Esophagus muscularis mucosa (tissue), 4 donors: Measurements from ENCODE around the gene SNUPN.

Experiments used
- EP300 ChIP-seq: sonication (generic); formaldehyde crosslinking; IDR thresholded peaks from one replicate; pipeline ENCODE4 v1.6.1; 2017; ENCODE audit warnings: antibody characterized with exemption
- POLR2A ChIP-seq: fragments of 450-650 bp; IDR thresholded peaks from one replicate; pipeline ENCODE4 v1.6.1; 2017; ENCODE audit warnings: antibody characterized with exemption, moderate library complexity, mild to moderate bottlenecking, low read depth
- TF ChIP-seq, protein P1 (sequence below), 3 experiments: fragments of 200-600 bp in 2 of 3; fragments of 450-650 bp in 1 of 3; sonication (generic) in 2 of 3; IDR thresholded peaks; one replicate each; pipeline ENCODE4 v1.5.1; 2017 to 2019; ENCODE audit warnings: antibody characterized with exemption in 3 of 3, mild to moderate bottlenecking in 2 of 3, moderate library complexity in 1 of 3

- TF ChIP-seq, protein P1, sequence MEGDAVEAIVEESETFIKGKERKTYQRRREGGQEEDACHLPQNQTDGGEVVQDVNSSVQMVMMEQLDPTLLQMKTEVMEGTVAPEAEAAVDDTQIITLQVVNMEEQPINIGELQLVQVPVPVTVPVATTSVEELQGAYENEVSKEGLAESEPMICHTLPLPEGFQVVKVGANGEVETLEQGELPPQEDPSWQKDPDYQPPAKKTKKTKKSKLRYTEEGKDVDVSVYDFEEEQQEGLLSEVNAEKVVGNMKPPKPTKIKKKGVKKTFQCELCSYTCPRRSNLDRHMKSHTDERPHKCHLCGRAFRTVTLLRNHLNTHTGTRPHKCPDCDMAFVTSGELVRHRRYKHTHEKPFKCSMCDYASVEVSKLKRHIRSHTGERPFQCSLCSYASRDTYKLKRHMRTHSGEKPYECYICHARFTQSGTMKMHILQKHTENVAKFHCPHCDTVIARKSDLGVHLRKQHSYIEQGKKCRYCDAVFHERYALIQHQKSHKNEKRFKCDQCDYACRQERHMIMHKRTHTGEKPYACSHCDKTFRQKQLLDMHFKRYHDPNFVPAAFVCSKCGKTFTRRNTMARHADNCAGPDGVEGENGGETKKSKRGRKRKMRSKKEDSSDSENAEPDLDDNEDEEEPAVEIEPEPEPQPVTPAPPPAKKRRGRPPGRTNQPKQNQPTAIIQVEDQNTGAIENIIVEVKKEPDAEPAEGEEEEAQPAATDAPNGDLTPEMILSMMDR (IDR thresholded peaks at IDR 0.05), result no peak
- no peak for TF ChIP-seq POLR2A
- TF ChIP-seq EP300, result no peak
These were observed 33.7 kb upstream of the SNUPN start for GRCh38 chr15:75659141-75659771.
